ENCODE measurements around the gene APC2. TPM values are rescaled to one million over a fixed set of nuclear protein-coding genes. Genes with fewer than 3 reads are reported as not detected.

APC2 gene
- total RNA-seq, 1 experiment from 2014 or later, result 0.68 TPM

GRCh38 chr19:1461862-1462261 is 11.9 kb downstream of the APC2 start:
- peaks cover 75% of the 10 kb centered on the region for H3K27me3 Mint-ChIP-seq (ENCODE audit: low read depth)
- no peak overlapping the region for H3K27ac ChIP-seq (ENCODE audit: insufficient read length, low read depth, low read length)
- H3K4ac ChIP-seq (ENCODE audit: low read depth, low read length), result no peak overlapping the region
- H3K56ac ChIP-seq (ENCODE audit: insufficient read length, low read depth, low read length), result no peak overlapping the region
- H3K14ac ChIP-seq (ENCODE audit: insufficient read depth, low read length), result no peak overlapping the region
- no peak overlapping the region for H3K27ac Mint-ChIP-seq
- no peaks in the 10 kb centered on the region for H3K4me1 ChIP-seq (ENCODE audit: insufficient read depth, low read length)
- H2BK15ac ChIP-seq (ENCODE audit: low read depth, low read length), result no peak overlapping the region
- H4K5ac ChIP-seq (ENCODE audit: insufficient read length, low read depth, low read length), result no peak overlapping the region
- no peaks in the 10 kb centered on the region for H4K20me1 ChIP-seq (ENCODE audit: control insufficient read depth, insufficient read depth, insufficient read length)
- H2BK20ac ChIP-seq (ENCODE audit: low read depth, low read length, poor library complexity, severe bottlenecking), result no peak overlapping the region
- no peak overlapping the region for H3K23ac ChIP-seq (ENCODE audit: insufficient read length, low read depth, low read length)
- WGBS (ENCODE audit: extremely low coverage, insufficient read length, low lambda C conversion rate), result no CpG with 5 or more reads among the region's 24 CpGs
- no peak overlapping the region for H3K18ac ChIP-seq (ENCODE audit: insufficient read length, low read depth, low read length)
- H3K9me3 ChIP-seq (ENCODE audit: control insufficient read depth, low read depth, low read length), result no peaks in the 10 kb centered on the region
- no peak for DNase-seq
- H2BK120ac ChIP-seq (ENCODE audit: low read depth, low read length, poor library complexity, severe bottlenecking), result no peak overlapping the region
- no peak overlapping the region for H3K9ac ChIP-seq (ENCODE audit: extremely low read depth, insufficient read length, low read length)
- H3K36me3 Mint-ChIP-seq (ENCODE audit: insufficient read depth in 1 of 3, low read depth in 3 of 3), result peaks cover 0 to 13% (median 4%) of the 10 kb centered on the region in 3 experiments; a peak in 2 of 7 replicates
- H3T11ph ChIP-seq (ENCODE audit: low read length), result no peak overlapping the region
- no peak overlapping the region for H2BK12ac ChIP-seq (ENCODE audit: insufficient read length, low read depth, low read length)
- no peak overlapping the region for H4K8ac ChIP-seq (replicated peaks; ENCODE audit: insufficient read length, low read depth, low read length)
- H3K4me3 Mint-ChIP-seq, result no peak overlapping the region
- no peak overlapping the region for H2AFZ ChIP-seq (ENCODE audit: low read length)
- H2BK5ac ChIP-seq (ENCODE audit: insufficient read length, low read length), result no peak overlapping the region
- H3K4me1 Mint-ChIP-seq, result peaks cover 3 to 4% of the 10 kb centered on the region in 2 experiments
- TF ChIP-seq CTCF (conservative IDR thresholded peaks at IDR 0.05), result no peak
- H3K23me2 ChIP-seq (ENCODE audit: insufficient read length, low read depth, low read length, poor library complexity, severe bottlenecking), result no peaks in the 10 kb centered on the region
- H2AK5ac ChIP-seq (ENCODE audit: insufficient read length, low read length), result no peak overlapping the region
- H3K27me3 ChIP-seq (ENCODE audit: insufficient read depth, low read length), result peaks cover 25% of the 10 kb centered on the region
- H3K4me2 ChIP-seq (ENCODE audit: insufficient read depth, insufficient read length, low read length), result no peak overlapping the region
- H4K91ac ChIP-seq (ENCODE audit: insufficient read length, low read depth, low read length), result no peak overlapping the region
- no peaks in the 10 kb centered on the region for H3K9me3 Mint-ChIP-seq
- H3K79me1 ChIP-seq (ENCODE audit: insufficient read depth, low read depth, low read length, poor library complexity, severe bottlenecking), result no peaks in the 10 kb centered on the region
- H3K79me2 ChIP-seq (ENCODE audit: insufficient read depth, low read length), result no peaks in the 10 kb centered on the region
